Lung (tissue), 12 donors: ENCODE measurements around the gene VPREB1. TPM values are rescaled to one million over a fixed set of nuclear protein-coding genes. Genes with fewer than 3 reads are reported as not detected.

Experiments
- ATAC-seq: fragments of 200-7000 bp; cut with Tn5 transposase; one replicate; pipeline ENCODE4 v1.9.1; 2020; ENCODE audit warnings: moderate number of reproducible peaks; ENCODE audit not compliant: insufficient read depth, low FRiP score
- DNase-seq, 3 donors: peaks; one replicate each; pipeline ENCODE4 v3.0.0-alpha.2; 2013 to 2017
- H3K27ac ChIP-seq, 2 donors: one replicate each; pipeline ENCODE4 v1.5.1; 2013; ENCODE audit warnings: mild to moderate bottlenecking in 2 of 2, moderate library complexity in 2 of 2, control low read depth in 1 of 2, inconsistent platforms in 1 of 2, low read depth in 1 of 2, low read length in 1 of 2
- H3K27me3 ChIP-seq, 3 donors: one replicate each; pipeline ENCODE4 v1.5.1; 2013; ENCODE audit warnings: low read length in 2 of 3; ENCODE audit not compliant: control insufficient read depth in 3 of 3, insufficient read depth in 3 of 3
- H3K36me3 ChIP-seq, 4 donors: one replicate each; pipeline ENCODE4 v1.5.1; 2013; ENCODE audit warnings: low read length in 4 of 4, mild to moderate bottlenecking in 1 of 4, moderate library complexity in 1 of 4; ENCODE audit not compliant: control insufficient read depth in 4 of 4, insufficient read depth in 4 of 4
- H3K4me1 ChIP-seq, 5 donors: one replicate each; pipeline ENCODE4 v1.5.1; 2013; ENCODE audit warnings: low read length in 5 of 5, mild to moderate bottlenecking in 2 of 5, moderate library complexity in 1 of 5; ENCODE audit not compliant: control insufficient read depth in 5 of 5, insufficient read depth in 5 of 5
- H3K4me3 ChIP-seq: one replicate; pipeline ENCODE4 v1.5.1; 2013; ENCODE audit warnings: mild to moderate bottlenecking, control low read depth, moderate library complexity
- H3K9ac ChIP-seq, 2 donors: one replicate each; pipeline ENCODE4 v1.5.1; 2013; ENCODE audit warnings: low read length in 2 of 2, control low read depth in 1 of 2; ENCODE audit not compliant: insufficient read depth in 1 of 2
- H3K9me3 ChIP-seq, 4 donors: one replicate each; pipeline ENCODE4 v1.5.1; 2013; ENCODE audit warnings: low read length in 3 of 4, mild to moderate bottlenecking in 1 of 4, moderate library complexity in 1 of 4; ENCODE audit not compliant: control insufficient read depth in 4 of 4, insufficient read depth in 3 of 4
- CTCF ChIP-seq: IDR thresholded peaks from 2 replicates; pipeline ENCODE4 v1.5.1; 2012; ENCODE audit warnings: mild to moderate bottlenecking; ENCODE audit errors: control extremely low read depth, extremely low read depth
- WGBS, 2 donors: extraction: QIAGEN DNeasy Blood & Tissue Kit; methylation state at CpG; one replicate each; pipeline ENCODE4 v1.1.7; 2013; 5-methylcytosine and 5-hydroxymethylcytosine counted together
- polyA plus RNA-seq, 2 donors: library from polyadenylated mRNA; stranded (reverse); fragments of 200-250 nt; gene quantifications; one replicate each; pipeline ENCODE4 v1.2.1, GENCODE V29; 2013
- total RNA-seq, 2 donors: library from RNA; depleted of rRNA in 1 of 2; stranded (reverse); fragments of >200 nt in 1 of 2; gene quantifications; one replicate each; pipeline ENCODE4 v1.2.1, GENCODE V29; 2014 to 2021
- donor health status: control.
- donor health status: control.
- donor health status: Bipolar disorder and iron deficiency.
- donor health status: healthy.
- donor health status: DM: yes; HTN: yes; CAD: no.

VPREB1 gene
- total and polyA plus RNA-seq, 4 donors, result 0.11 TPM; not detected in 3

GRCh38 chr22:22226448-22227187, 18.0 kb upstream of the VPREB1 start:
- WGBS, 2 donors, result 75 to 84% methylated on average over 6 of the region's 6 CpGs
- Histone ChIP-seq H3K9ac (no peak overlapping the region), H3K27me3 (no peaks in the 10 kb centered on the region), H3K4me3 (no peak overlapping the region), H3K9me3 (peaks cover 0 to 2% (median 0%) of the 10 kb centered on the region in 4 donors), H3K27ac (no peak overlapping the region), H3K4me1 (no peaks in the 10 kb centered on the region), H3K36me3 (no peaks in the 10 kb centered on the region)
- no peak for TF ChIP-seq CTCF
- ATAC-seq (no peak), DNase-seq (no peak)

DNA sequence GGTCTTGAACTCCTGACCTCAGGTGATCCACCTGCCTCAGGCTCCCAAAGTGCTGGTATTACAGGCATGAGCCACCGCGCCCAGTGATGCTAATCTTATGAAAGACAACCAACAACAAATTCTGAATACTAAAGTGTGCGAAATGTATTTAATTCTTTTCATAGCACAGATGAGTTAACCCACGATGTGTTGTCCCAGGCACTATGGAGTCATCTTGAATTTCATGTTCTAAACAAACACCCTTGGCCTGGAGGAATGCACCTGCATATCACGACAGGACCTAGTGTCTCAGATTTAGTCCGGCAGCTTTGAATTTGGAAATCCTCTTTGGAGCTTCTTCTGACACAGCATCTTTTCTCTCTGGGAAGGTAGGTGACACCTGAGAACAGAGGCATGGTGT, 16.2 kb upstream of the VPREB1 start:
- Histone ChIP-seq H3K4me3 (no peak overlapping the region), H3K9me3 (peaks cover 0 to 2% (median 0%) of the 10 kb centered on the region in 4 donors), H3K36me3 (no peaks in the 10 kb centered on the region), H3K9ac (no peak overlapping the region), H3K27me3 (no peaks in the 10 kb centered on the region), H3K4me1 (no peaks in the 10 kb centered on the region), H3K27ac (no peak overlapping the region)
- 83 to 90% methylated on average over 6 of the region's 6 CpGs for WGBS, 2 donors
- no peak for ATAC-seq
- no peak for DNase-seq
- no peak for TF ChIP-seq CTCF

DNA sequence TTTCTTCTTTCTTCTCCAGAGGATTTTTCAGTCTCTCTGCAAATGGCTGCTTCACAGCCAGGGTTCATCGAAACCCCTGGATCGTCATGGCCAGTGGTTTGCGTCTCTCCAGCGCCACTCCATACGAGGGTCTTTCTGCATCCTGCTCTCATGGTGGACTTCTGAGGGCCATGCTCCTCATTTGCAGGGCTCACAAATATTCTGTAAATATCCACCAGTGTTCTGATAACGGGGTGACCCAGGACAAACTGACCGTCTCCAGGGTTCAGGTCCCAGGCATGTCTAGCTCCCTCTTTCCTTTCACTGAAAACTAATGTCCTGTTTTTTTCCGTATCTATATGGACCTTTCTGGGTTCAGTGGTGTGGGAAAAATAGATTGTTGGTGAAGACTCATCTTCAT, 15.7 kb upstream of the VPREB1 start:
- ATAC-seq, result no peak
- WGBS, 2 donors, result 72 to 78% methylated on average over 8 of the region's 8 CpGs
- no peak for DNase-seq
- H3K4me3 ChIP-seq, result no peak overlapping the region
- no peaks in the 10 kb centered on the region for H3K27me3 ChIP-seq
- no peaks in the 10 kb centered on the region for H3K4me1 ChIP-seq
- H3K9me3 ChIP-seq, result peaks cover 0 to 2% (median 0%) of the 10 kb centered on the region in 4 donors
- no peak for TF ChIP-seq CTCF
- H3K36me3 ChIP-seq, result no peaks in the 10 kb centered on the region
- no peak overlapping the region for H3K9ac ChIP-seq
- no peak overlapping the region for H3K27ac ChIP-seq
